Bronchial epithelial cell (primary cell): Measurements from ENCODE around the gene PHF21B. TPM values are rescaled to one million over a fixed set of nuclear protein-coding genes. Genes with fewer than 3 reads are reported as not detected.
"Not testable (repeated sequence)": the region's sequence is repeated elsewhere in the genome, so short reads cannot be mapped to it uniquely, and the experiment has no call there.

ENCODE experiments used
- DNase-seq: peaks from one replicate; pipeline ENCODE4 v3.0.0-alpha.2; 2010; ENCODE audit warnings: low read depth
- FAIRE-seq: peaks from 2 replicates; lab custom pipeline; 2011; peaks lifted over from hg19 to GRCh38; lab: Jason Lieb, UNC
- H3K27me3 ChIP-seq: 2 replicates; pipeline ENCODE4 v1.5.1; 2011; ENCODE audit warnings: low read length; ENCODE audit not compliant: control insufficient read depth, insufficient read depth
- H3K36me3 ChIP-seq: 2 replicates; pipeline ENCODE4 v1.5.1; 2011; ENCODE audit warnings: low read length; ENCODE audit not compliant: control insufficient read depth, insufficient read depth
- H3K4me3 ChIP-seq: 2 replicates; pipeline ENCODE4 v1.5.1; 2011; ENCODE audit warnings: mild to moderate bottlenecking, low read depth, low read length, control low read depth
- CTCF ChIP-seq: IDR thresholded peaks from 2 replicates; pipeline ENCODE4 v1.5.1; 2011; ENCODE audit warnings: mild to moderate bottlenecking, moderate library complexity, low read length, control low read depth, inconsistent platforms; ENCODE audit not compliant: insufficient read depth, severe bottlenecking
- total RNA-seq: library from RNA; depleted of rRNA; stranded (reverse); fragments of >200 nt; gene quantifications from 2 replicates; pipeline ENCODE4 v1.2.1, GENCODE V29; 2014

Gene PHF21B
- total RNA-seq, 1 donor from 2014 or later: not detected

- no peak for DNase-seq
- Histone ChIP-seq H3K27me3 (no peaks in the 10 kb centered on the region), H3K4me3 (no peak overlapping the region), H3K36me3 (no peaks in the 10 kb centered on the region)
- TF ChIP-seq CTCF: no peak
- FAIRE-seq: no peak
Measured at GRCh38 chr22:44906999-44907644, 102.7 kb downstream of the PHF21B start.

DNA sequence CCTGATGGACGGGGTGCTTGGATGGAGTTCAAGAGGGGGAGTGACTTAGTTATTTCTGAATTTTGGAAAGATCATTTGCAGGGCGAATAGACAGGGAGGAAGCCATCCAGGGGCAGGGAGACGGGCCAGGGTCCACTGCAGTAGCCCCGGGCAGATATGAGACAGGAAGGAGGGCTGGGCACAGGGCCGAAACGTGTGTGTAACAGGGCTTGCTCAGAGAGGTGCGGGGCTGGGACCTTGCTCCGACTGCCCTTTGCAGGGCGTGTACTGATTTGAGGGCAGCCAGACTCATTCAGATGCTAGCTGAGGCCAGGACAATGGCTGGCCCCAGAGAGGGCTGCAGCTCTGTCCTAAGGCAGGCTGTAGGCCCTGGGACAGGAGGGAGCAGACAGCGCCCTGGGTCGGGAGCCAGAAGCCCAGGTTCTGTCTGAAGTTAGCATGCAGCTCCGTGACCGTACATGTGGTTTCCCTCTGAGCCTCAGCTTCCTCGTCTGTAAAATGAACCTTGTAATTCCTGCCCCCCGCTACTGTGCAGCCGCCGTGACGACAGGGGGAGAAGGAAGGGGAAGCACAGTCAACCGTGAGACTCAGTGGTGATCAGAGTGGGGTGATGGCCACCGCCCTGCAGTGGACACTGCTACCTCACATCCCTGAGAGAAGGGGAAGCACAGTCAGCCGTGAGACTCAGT lies 103.4 kb downstream of the PHF21B start:
- Histone ChIP-seq H3K27me3 (no peaks in the 10 kb centered on the region), H3K36me3 (no peaks in the 10 kb centered on the region), H3K4me3 (no peak overlapping the region)
- no peak for FAIRE-seq
- TF ChIP-seq CTCF: no peak
- no peak for DNase-seq

DNA sequence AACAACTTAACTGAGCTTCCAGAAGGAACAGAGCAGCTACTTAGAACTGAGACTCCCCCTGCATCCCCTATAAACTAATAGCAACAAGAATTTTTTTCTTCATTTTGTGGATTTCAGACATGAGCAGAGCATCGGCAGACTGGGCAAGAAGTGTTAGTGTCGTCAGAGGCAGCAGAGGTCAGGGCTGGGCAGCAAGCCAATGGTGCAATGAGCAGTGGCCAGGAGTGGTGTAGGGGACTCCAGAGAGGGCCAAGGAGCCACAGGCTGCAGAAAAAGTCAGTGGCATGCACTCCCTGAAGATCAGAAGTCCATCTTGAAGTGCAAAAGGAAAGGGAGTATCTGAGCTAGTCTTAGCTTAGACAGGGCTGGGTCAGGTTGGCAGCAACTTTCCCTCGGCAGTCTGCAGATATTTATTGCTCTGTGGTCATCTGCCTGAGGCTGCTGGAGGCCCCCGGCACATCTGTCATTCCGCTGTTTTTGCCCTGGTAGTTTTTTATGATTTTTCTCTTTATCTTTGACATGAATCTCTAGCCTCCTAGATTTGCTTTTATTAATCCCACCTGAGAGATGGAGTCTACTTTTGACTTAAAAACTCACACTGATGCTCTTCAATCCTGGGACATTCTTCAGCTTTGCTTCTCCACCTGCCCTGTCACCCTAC lies 105.2 kb downstream of the PHF21B start:
- not testable (repeated sequence) for H3K36me3 ChIP-seq, H3K4me3 ChIP-seq, FAIRE-seq, H3K27me3 ChIP-seq, DNase-seq

DNA sequence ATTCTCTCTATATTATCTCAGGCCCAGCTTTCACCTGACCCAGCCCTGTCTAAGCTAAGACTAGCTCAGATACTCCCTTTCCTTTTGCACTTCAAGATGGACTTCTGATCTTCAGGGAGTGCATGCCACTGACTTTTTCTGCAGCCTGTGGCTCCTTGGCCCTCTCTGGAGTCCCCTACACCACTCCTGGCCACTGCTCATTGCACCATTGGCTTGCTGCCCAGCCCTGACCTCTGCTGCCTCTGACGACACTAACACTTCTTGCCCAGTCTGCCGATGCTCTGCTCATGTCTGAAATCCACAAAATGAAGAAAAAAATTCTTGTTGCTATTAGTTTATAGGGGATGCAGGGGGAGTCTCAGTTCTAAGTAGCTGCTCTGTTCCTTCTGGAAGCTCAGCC lies 106.6 kb downstream of the PHF21B start:
- not testable (repeated sequence) for H3K4me3 ChIP-seq, DNase-seq, H3K36me3 ChIP-seq, H3K27me3 ChIP-seq
- FAIRE-seq: peak; percentile 82

GRCh38 chr22:44901301-44901700 lies 108.5 kb downstream of the PHF21B start:
- TF ChIP-seq CTCF: no peak
- no peak for DNase-seq
- Histone ChIP-seq H3K4me3 (no peak overlapping the region), H3K36me3 (no peaks in the 10 kb centered on the region), H3K27me3 (no peaks in the 10 kb centered on the region)
- FAIRE-seq: no peak

DNA sequence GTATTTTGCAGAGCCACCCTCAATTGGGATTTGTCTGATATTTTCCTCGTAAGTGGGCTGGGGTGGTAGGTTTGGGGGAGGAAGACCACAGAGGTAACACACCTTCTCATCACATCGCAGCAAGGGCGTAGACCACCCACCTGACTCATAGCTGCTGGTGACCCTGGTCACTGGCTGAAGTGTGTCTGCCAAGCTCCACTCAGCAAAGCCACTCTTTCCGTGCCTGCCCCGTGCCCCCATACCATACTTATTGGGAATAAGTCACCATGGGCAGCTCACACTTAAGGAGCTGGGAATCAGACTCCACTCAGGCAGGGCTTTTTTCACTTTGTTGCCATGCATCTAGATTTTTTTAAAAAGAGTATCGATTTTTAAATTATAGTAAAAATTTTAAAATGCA lies 111.6 kb downstream of the PHF21B start:
- Histone ChIP-seq H3K27me3 (no peaks in the 10 kb centered on the region), H3K4me3 (no peak overlapping the region), H3K36me3 (no peaks in the 10 kb centered on the region)
- DNase-seq (no peak), FAIRE-seq (no peak)
- TF ChIP-seq CTCF: no peak
